HFF-Myc (cell line): ENCODE results near the gene TRAP1.

ENCODE experiments used
- DNase-seq: peaks from one replicate; pipeline ENCODE4 v3.0.0-alpha.2; 2011; ENCODE audit warnings: low read depth; ENCODE audit errors: extremely low read depth
- H3K4me3 ChIP-seq: replicated peaks from 2 replicates; pipeline ENCODE4 v1.5.1; 2011; ENCODE audit warnings: low read depth, mild to moderate bottlenecking, control low read depth, low read length
- TF ChIP-seq, protein P1 (sequence below): IDR thresholded peaks from 2 replicates; pipeline ENCODE4 v1.5.1; 2012; ENCODE audit warnings: mild to moderate bottlenecking, low read depth, low read length, control low read depth; ENCODE audit errors: missing control alignments

TRAP1 gene

DNA sequence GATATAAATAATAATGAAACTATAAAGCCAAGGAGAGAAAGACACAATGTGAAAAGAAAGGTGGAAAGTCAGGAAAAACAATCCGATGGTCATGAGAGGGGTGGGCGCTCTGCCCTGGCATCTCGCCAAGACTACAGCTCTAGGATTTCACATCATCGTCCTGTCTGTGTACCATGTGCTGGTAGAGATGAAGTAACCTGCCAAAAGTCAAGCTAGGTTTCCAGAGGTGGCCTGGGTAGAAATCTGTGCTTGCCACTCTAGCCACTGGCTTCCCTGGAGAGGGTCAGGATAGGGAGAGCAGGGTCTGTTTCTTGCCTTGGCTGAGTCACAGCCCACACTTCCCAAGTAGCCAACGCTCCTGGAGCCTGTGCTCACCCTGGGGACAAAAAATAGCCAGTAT lies 31.0 kb upstream of the TRAP1 start:
- TF ChIP-seq, protein P1, sequence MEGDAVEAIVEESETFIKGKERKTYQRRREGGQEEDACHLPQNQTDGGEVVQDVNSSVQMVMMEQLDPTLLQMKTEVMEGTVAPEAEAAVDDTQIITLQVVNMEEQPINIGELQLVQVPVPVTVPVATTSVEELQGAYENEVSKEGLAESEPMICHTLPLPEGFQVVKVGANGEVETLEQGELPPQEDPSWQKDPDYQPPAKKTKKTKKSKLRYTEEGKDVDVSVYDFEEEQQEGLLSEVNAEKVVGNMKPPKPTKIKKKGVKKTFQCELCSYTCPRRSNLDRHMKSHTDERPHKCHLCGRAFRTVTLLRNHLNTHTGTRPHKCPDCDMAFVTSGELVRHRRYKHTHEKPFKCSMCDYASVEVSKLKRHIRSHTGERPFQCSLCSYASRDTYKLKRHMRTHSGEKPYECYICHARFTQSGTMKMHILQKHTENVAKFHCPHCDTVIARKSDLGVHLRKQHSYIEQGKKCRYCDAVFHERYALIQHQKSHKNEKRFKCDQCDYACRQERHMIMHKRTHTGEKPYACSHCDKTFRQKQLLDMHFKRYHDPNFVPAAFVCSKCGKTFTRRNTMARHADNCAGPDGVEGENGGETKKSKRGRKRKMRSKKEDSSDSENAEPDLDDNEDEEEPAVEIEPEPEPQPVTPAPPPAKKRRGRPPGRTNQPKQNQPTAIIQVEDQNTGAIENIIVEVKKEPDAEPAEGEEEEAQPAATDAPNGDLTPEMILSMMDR, result no peak
- H3K4me3 ChIP-seq, result no peak overlapping the region
- DNase-seq, result no peak

DNA sequence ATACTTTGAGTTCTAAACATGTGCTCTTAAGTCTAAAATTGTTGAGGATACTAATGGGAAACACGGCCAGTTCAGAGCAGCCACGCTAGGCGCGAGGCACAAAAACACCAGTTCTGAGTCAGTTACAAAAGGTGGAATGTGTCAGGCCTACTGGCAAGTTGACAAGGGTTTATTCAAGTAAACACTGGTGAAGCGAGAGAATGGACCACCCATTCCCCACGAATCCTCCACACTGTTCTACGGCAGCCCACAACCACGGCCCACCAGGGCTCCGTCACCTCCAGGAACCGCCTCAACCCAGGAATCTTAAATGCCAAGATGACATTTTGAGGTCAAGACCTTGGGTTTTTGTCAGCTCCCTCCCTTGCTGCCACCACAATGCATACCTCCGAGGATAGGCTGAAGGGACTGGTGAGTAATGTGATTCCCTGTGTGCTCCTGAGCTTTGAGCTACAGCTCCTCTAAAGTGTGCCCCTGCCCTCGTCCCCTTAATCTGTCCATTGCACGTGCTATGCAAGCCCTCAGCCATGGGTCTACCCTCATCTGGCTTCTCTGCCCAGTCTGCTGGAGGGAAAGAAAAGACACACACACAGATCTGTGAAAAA lies 28.5 kb upstream of the TRAP1 start:
- no peak overlapping the region for H3K4me3 ChIP-seq
- no peak for DNase-seq
- TF ChIP-seq, protein P1, result no peak

DNA sequence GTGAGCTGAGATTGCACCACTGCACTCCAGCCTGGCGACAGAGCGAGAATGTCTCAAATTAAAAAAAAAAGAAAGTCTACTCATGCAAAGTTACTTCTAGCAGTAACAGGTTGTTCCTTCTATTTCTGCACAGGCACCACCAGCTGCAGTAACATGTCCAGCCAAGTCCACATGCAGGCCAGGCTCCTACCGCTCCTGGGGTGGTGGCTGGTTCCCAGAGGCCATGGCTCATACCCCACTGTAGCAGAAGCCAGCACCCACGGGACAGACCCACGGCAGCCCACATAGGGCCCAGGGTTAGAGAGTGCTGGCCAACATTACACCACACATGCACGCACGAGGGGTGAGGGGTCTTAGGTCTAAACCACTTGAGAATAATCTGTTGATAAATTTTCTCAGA lies 26.7 kb upstream of the TRAP1 start:
- TF ChIP-seq, protein P1, result no peak
- no peak for DNase-seq
- H3K4me3 ChIP-seq, result no peak overlapping the region

DNA sequence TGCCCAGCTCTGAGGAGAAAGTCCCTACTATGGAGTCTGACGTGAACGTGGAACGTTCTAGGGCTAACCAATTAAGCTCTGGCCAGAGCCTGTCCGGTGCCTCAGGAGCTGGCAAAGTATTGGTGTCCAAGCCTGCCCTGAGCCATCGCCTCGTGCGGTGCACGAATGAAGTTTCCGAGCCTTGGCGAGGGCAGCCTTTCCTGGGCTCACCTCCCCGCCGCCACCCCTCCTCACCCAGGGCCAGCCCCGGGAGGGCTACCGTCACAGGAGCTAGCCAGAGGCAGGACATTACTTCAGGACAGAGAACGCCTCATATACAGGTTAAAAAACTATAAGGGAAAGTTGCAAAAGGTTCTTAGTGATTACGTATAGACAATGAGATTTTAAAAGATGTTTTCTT lies 23.6 kb upstream of the TRAP1 start:
- no peak for DNase-seq
- TF ChIP-seq, protein P1, result no peak
- no peak overlapping the region for H3K4me3 ChIP-seq

DNA sequence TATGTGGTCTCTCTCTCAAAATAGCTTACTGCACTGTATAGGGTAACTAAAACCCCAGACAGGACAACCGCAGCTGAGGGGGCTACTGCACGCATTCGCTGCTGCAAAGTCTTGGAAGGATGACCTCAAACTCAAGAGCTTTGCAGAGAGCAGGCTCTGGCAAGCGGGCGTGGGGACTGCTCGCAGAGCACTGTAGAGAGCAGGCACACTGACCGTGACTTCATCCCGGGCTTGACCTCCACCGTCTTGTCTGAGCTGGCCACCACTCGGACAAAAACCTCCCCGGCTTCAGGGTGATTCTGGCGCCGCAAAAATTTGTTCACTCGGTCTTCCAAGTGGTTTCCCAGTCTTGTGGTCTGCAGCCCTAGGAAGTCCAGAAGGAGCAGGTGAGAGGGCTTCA lies 22.9 kb upstream of the TRAP1 start:
- no peak for DNase-seq
- H3K4me3 ChIP-seq, result no peak overlapping the region
- TF ChIP-seq, protein P1, result no peak

DNA sequence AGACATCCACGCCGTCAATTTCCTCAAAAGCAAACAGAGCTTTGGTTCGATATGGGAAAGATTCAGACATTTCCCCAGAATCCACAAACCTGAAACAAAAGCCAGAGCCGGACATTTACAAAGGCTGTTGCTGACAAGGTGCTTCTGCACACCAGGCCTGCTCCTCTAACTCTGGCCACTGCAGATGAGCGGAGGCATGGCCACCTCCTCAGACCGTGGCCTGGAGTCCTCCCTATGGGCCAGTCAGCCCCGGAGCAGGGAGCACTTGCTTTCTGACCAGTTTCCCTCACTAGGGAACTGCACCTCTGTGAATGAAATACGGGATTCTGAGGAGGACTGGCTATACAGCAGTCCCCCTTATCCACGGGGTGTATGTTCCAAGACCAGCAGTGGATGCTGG lies 22.3 kb upstream of the TRAP1 start:
- DNase-seq, result no peak
- H3K4me3 ChIP-seq, result no peak overlapping the region
- TF ChIP-seq, protein P1, result no peak

DNA sequence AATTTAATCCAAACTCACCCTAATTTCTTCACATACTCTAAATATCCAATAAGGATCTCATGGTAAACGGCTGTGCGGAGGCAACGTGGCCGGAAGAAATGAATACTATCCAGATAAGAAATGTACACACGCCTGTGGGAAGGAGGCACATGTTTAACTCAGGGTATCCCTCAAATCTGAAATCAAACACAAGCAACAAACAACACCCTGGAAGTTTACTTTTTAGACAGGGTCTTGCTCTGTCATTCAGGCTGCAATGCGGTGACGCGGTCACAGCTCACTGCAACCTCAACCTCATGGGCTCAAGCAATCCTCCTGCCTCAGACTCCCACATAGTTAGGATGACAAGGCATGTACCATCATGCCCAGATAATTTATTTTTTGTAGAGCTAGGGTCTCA lies 21.2 kb upstream of the TRAP1 start:
- DNase-seq, result no peak
- H3K4me3 ChIP-seq, result no peak overlapping the region
- TF ChIP-seq, protein P1, result no peak
